Activated naive CD4-positive, alpha-beta T cell treated with anti-CD3 and anti-CD28 coated beads, Interleukin-2, amount 50 U/mL, for 16 hours (primary cell): Measurements from ENCODE around the gene NEK6.

Experiments used
- DNase-seq: peaks from one replicate; pipeline ENCODE4 v3.0.0-alpha.2; 2020

Gene NEK6

GRCh38 chr9:124281931-124282371 lies 24.2 kb downstream of the NEK6 start:
- DNase-seq = no peak

GRCh38 chr9:124282442-124283227 lies 24.9 kb downstream of the NEK6 start:
- no peak for DNase-seq

GRCh38 chr9:124283228-124283814 lies 25.6 kb downstream of the NEK6 start:
- DNase-seq = no peak

GRCh38 chr9:124284237-124284831 lies 26.6 kb downstream of the NEK6 start:
- DNase-seq = no peak

GRCh38 chr9:124284940-124285441 lies 27.2 kb downstream of the NEK6 start:
- no peak for DNase-seq

GRCh38 chr9:124285490-124285889 lies 27.7 kb downstream of the NEK6 start:
- DNase-seq = no peak

GRCh38 chr9:124285903-124286291 lies 28.1 kb downstream of the NEK6 start:
- DNase-seq = no peak

- no peak for DNase-seq
Observed at GRCh38 chr9:124286292-124286931, 28.7 kb downstream of the NEK6 start.

- no peak for DNase-seq
Observed at GRCh38 chr9:124290053-124290591, 32.4 kb downstream of the NEK6 start.

- DNase-seq = no peak
Observed at GRCh38 chr9:124290743-124291554, 33.2 kb downstream of the NEK6 start.

GRCh38 chr9:124291801-124292396 lies 34.1 kb downstream of the NEK6 start:
- no peak for DNase-seq

- no peak for DNase-seq
Observed at GRCh38 chr9:124292696-124293593, 35.2 kb downstream of the NEK6 start.

- no peak for DNase-seq
Observed at GRCh38 chr9:124293718-124294506, 36.2 kb downstream of the NEK6 start.

GRCh38 chr9:124295159-124295794 lies 37.5 kb downstream of the NEK6 start:
- DNase-seq = no peak

- no peak for DNase-seq
Observed at GRCh38 chr9:124296094-124296493, 38.3 kb downstream of the NEK6 start.

GRCh38 chr9:124296796-124297550 lies 39.2 kb downstream of the NEK6 start:
- no peak for DNase-seq

- no peak for DNase-seq
Observed at GRCh38 chr9:124297551-124297901, 39.8 kb downstream of the NEK6 start.

GRCh38 chr9:124297915-124298645 lies 40.3 kb downstream of the NEK6 start:
- no peak for DNase-seq
